Measurements from ENCODE around the gene RHCG. TPM values are rescaled to one million over a fixed set of nuclear protein-coding genes. Genes with fewer than 3 reads are reported as not detected.
A peak's percentile ranks its signal among the peaks of the same experiment; 100 is the strongest.

RHCG gene
- total RNA-seq, 4 donors from 2014 or later = not detected

DNA sequence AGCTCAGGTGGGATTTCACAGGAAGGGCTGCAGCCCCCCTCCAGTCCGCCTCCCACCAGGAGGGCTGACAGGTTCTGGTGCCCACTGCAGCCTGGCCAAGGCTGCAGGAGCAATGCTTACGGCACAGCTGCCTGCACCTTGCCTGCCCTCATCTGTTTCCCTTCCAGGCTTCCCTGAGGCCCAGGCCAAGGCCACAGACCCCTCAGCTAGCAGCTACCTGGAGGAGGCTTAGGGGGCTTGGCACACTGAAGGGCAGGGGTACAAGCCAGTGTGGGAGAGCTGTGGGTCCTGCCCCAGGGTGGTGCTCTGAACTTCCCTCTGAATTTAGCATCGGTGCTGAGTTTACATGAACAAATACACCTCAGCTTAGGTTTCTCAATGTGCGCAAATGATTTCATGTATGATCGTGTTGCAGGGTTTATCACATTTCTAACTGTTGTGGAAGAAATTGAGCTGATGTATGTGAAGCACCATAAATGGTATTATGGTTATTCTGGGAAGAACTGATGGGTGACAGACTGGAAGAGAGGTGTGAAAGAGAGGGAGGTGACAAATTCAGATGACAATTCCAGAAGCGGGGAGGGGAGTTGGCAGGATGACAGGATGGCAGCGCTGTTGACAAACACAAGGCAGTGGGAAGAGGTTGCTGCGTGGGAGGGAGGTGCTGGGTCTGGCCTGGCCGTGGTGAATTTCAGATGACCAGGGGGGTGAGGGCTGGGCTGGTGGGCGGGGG, 6.1 kb downstream of the RHCG start:
- no peaks in the 10 kb centered on the region for H3K4me1 ChIP-seq
- DNase-seq = peak in 1 of 3 donors; percentile 25
- H3K9me3 ChIP-seq = no peaks in the 10 kb centered on the region
- H3K27ac ChIP-seq = no peak overlapping the region
- no peaks in the 10 kb centered on the region for H3K36me3 ChIP-seq
- TF ChIP-seq POLR2A (IDR thresholded peaks at IDR 0.05) (no peak), CTCF (IDR thresholded peaks at IDR 0.05) (no peak)
- no peaks in the 10 kb centered on the region for H3K27me3 ChIP-seq
- H3K4me3 ChIP-seq = no peak overlapping the region

GRCh38 chr15:89489376-89489775, 7.0 kb downstream of the RHCG start:
- no peaks in the 10 kb centered on the region for H3K36me3 ChIP-seq
- no peak overlapping the region for H3K27ac ChIP-seq
- no peaks in the 10 kb centered on the region for H3K4me1 ChIP-seq
- DNase-seq = peak in 1 of 3 donors; percentile 19
- TF ChIP-seq CTCF (IDR thresholded peaks at IDR 0.05) (no peak), POLR2A (IDR thresholded peaks at IDR 0.05) (no peak)
- no peaks in the 10 kb centered on the region for H3K27me3 ChIP-seq
- no peaks in the 10 kb centered on the region for H3K9me3 ChIP-seq
- H3K4me3 ChIP-seq = no peak overlapping the region

GRCh38 chr15:89487791-89488190, 8.6 kb downstream of the RHCG start:
- H3K4me1 ChIP-seq = no peaks in the 10 kb centered on the region
- no peaks in the 10 kb centered on the region for H3K27me3 ChIP-seq
- no peaks in the 10 kb centered on the region for H3K9me3 ChIP-seq
- H3K36me3 ChIP-seq = no peaks in the 10 kb centered on the region
- H3K4me3 ChIP-seq = no peak overlapping the region
- no peak overlapping the region for H3K27ac ChIP-seq
- peak in 1 of 3 donors; percentile 2 for DNase-seq
- TF ChIP-seq POLR2A (IDR thresholded peaks at IDR 0.05) (no peak), CTCF (IDR thresholded peaks at IDR 0.05) (no peak)

DNA sequence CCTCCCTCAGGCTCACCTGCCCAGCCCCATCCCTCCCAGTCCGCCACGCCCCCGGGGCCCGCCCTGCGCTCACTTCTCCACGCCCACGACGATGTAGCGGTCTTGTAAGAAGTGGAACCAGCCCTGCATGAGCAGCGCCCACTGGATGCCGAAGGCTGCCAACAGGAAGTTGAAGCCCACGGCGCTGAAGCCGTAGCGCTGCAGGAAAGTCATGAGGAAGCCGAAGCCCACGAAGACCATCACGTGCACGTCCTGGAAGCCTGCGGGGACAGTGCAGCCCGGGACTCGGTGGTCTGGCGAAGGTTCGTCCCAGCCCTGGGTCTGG, 9.7 kb downstream of the RHCG start:
- DNase-seq = peak in 2 of 3 donors; percentile 36 to 55
- H3K27ac ChIP-seq = no peak overlapping the region
- H3K4me3 ChIP-seq = no peak overlapping the region
- no peaks in the 10 kb centered on the region for H3K4me1 ChIP-seq
- no peaks in the 10 kb centered on the region for H3K27me3 ChIP-seq
- no peaks in the 10 kb centered on the region for H3K36me3 ChIP-seq
- TF ChIP-seq CTCF (IDR thresholded peaks at IDR 0.05) (no peak), POLR2A (IDR thresholded peaks at IDR 0.05) (no peak)
- H3K9me3 ChIP-seq = no peaks in the 10 kb centered on the region

DNA sequence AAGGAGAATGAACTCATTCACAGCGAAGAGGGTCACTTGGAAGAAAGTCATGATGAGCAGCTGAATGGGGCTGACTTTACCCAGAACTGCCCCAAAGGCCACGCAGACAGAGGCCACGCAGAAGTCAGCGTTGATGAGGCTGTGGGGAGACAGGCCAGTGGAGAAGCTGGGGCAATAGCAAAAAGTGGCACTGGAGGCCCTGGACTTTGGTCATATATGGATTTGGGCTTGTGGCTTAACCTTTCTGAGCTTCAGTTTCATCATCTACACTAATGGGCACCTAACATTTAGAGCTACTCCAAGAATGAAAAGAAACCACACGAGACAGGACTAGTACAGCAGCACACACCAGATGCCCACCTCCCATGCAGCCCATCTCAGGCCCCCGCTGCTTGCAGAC, 13.3 kb downstream of the RHCG start:
- peak in 1 of 3 donors; percentile 9 for DNase-seq
- Histone ChIP-seq H3K27me3 (no peaks in the 10 kb centered on the region), H3K36me3 (no peaks in the 10 kb centered on the region), H3K9me3 (no peaks in the 10 kb centered on the region), H3K4me3 (no peak overlapping the region), H3K4me1 (no peaks in the 10 kb centered on the region), H3K27ac (no peak overlapping the region)
- no peak for TF ChIP-seq POLR2A (IDR thresholded peaks at IDR 0.05)
- TF ChIP-seq CTCF (IDR thresholded peaks at IDR 0.05) = no peak

- no peaks in the 10 kb centered on the region for H3K9me3 ChIP-seq
- peak in 1 of 3 donors; percentile 0 for DNase-seq
- H3K36me3 ChIP-seq = no peaks in the 10 kb centered on the region
- no peaks in the 10 kb centered on the region for H3K4me1 ChIP-seq
- H3K27ac ChIP-seq = no peak overlapping the region
- no peaks in the 10 kb centered on the region for H3K27me3 ChIP-seq
- TF ChIP-seq CTCF (IDR thresholded peaks at IDR 0.05) = no peak
- TF ChIP-seq POLR2A (IDR thresholded peaks at IDR 0.05) = no peak
- no peak overlapping the region for H3K4me3 ChIP-seq
Observed at GRCh38 chr15:89482139-89482538, 14.2 kb downstream of the RHCG start.

Measured in Peyer's patch (tissue), 4 donors.